OCI-LY1 (cell line): Measurements from ENCODE around the gene NRTN.

Experiments used
- CTCF ChIP-seq: fragments of 200-600 bp; sonication (generic), shearing (Covaris generic); IDR thresholded peaks from 2 replicates; pipeline ENCODE4 v1.5.1; 2017; ENCODE audit warnings: mild to moderate bottlenecking, antibody characterized with exemption, low read length, moderate library complexity, mixed read lengths
- EZH2 ChIP-seq: fragments of 200-600 bp; sonication (generic), shearing (Covaris generic); IDR thresholded peaks from 2 replicates; pipeline ENCODE4 v1.8.0; 2017; ENCODE audit warnings: borderline replicate concordance, mixed run types, mild to moderate bottlenecking, antibody characterized with exemption, low read length, moderate library complexity, mixed read lengths

- TF ChIP-seq CTCF (no peak), EZH2 (no peak)
Measured at GRCh38 chr19:5775668-5776309, 29.1 kb upstream of the NRTN start.
